Uterus (tissue), 4 donors: ENCODE measurements around the gene IFI35. TPM values are rescaled to one million over a fixed set of nuclear protein-coding genes. Genes with fewer than 3 reads are reported as not detected.
A peak's percentile ranks its signal among the peaks of the same experiment; 100 is the strongest.

ENCODE experiments used
- DNase-seq, 2 donors: peaks; one replicate each; pipeline ENCODE4 v3.0.0-alpha.2; 2019 to 2020
- H3K27ac ChIP-seq, 2 donors: fragments of 200-600 bp; sonication (generic); 1 replicate in 1 of 2; 2 replicates in 1 of 2; pipeline ENCODE4 v1.5.1; 2016 to 2018
- H3K27me3 ChIP-seq, 2 donors: fragments of 200-600 bp; sonication (generic); one replicate each; pipeline ENCODE4 v1.5.1; 2018 to 2019; ENCODE audit warnings: control low read depth in 1 of 2
- H3K36me3 ChIP-seq, 2 donors: fragments of 200-600 bp; sonication (generic); one replicate each; pipeline ENCODE4 v1.5.1; 2019; ENCODE audit warnings: control low read depth in 1 of 2
- H3K4me1 ChIP-seq, 2 donors: fragments of 200-600 bp; sonication (generic); one replicate each; pipeline ENCODE4 v1.5.1; 2018 to 2019; ENCODE audit warnings: control low read depth in 1 of 2
- H3K4me3 ChIP-seq, 2 donors: fragments of 200-600 bp; sonication (generic); 1 replicate in 1 of 2; 2 replicates in 1 of 2; pipeline ENCODE4 v1.5.1; 2018 to 2019; ENCODE audit warnings: mild to moderate bottlenecking in 1 of 2
- H3K9me3 ChIP-seq, 2 donors: fragments of 200-600 bp; sonication (generic); one replicate each; pipeline ENCODE4 v1.5.1; 2019; ENCODE audit warnings: control low read depth in 1 of 2
- CTCF ChIP-seq, 4 experiments: fragments of 200-600 bp in 2 of 4; fragments of 450-650 bp in 2 of 4; sonication (generic) in 2 of 4; IDR thresholded peaks; one replicate each; pipeline ENCODE4 v1.5.1; 2016 to 2019; ENCODE audit warnings: antibody characterized with exemption in 4 of 4, mild to moderate bottlenecking in 2 of 4, moderate library complexity in 1 of 4
- POLR2A ChIP-seq, 2 donors: fragments of 450-650 bp; IDR thresholded peaks; one replicate each; pipeline ENCODE4 v1.6.1; 2016; ENCODE audit warnings: antibody characterized with exemption in 2 of 2, mild to moderate bottlenecking in 1 of 2, moderate library complexity in 1 of 2
- intact Hi-C: fragments of 100-400 bp; cut with DNase I; formaldehyde crosslinking; loops from one replicate; pipeline ENCODE4 v1.15.1; 2023; ENCODE audit warnings: low total_unique reads
- total RNA-seq, 4 donors: library from RNA; depleted of rRNA in 3 of 4; stranded (reverse); fragments of >200 nt in 3 of 4; gene quantifications; one replicate each; pipeline versions ENCODE4 v1.1.0 to v1.2.4, GENCODE V29; 2014 to 2023
- donor health status: DM: yes; HTN: yes; CAD: no.

The IFI35 gene
- total RNA-seq, 4 donors from 2014 or later, result 5.9 to 31.4 (median 10.0) TPM

DNA sequence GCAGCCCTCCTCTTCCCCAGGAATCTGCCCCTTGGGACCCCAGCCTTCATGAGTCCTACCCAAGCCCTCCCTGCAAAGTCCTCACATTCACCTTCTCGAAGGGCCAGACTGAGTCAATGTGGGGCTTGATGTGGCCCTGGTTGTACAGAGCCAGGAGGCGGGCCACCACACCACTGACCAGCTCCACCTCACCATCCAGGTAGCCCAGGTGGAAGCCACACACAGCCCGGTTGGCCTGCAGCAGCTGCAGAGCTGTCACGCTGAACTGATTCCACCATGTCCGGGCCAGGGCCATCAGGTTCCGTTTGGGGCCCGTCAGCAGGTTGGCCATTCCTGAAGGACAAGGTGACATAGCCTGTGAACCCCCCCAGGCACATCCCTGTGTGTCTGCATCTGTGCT, 9.6 kb downstream of the IFI35 start:
- Histone ChIP-seq H3K4me3 (no peak overlapping the region), H3K27ac (peak overlapping the region; percentile 54 to 62), H3K27me3 (no peaks in the 10 kb centered on the region), H3K36me3 (no peaks in the 10 kb centered on the region), H3K9me3 (no peaks in the 10 kb centered on the region), H3K4me1 (peaks cover 0 to 11% of the 10 kb centered on the region in 2 donors)
- TF ChIP-seq POLR2A (IDR thresholded peaks at IDR 0.05), result no peak
- no peak for TF ChIP-seq CTCF (IDR thresholded peaks at IDR 0.05)
- DNase-seq, result no peak
- intact Hi-C loops, result no loop called here

GRCh38 chr17:43018008-43018853, 11.6 kb downstream of the IFI35 start:
- Histone ChIP-seq H3K4me1 (peaks cover 0 to 11% of the 10 kb centered on the region in 2 donors), H3K27ac (peak overlapping the region; percentile 30 to 89), H3K27me3 (no peaks in the 10 kb centered on the region), H3K9me3 (no peaks in the 10 kb centered on the region), H3K4me3 (no peak overlapping the region), H3K36me3 (no peaks in the 10 kb centered on the region)
- intact Hi-C loops, result no loop called here
- TF ChIP-seq CTCF (IDR thresholded peaks at IDR 0.05) (no peak), POLR2A (IDR thresholded peaks at IDR 0.05) (no peak)
- DNase-seq, result no peak

DNA sequence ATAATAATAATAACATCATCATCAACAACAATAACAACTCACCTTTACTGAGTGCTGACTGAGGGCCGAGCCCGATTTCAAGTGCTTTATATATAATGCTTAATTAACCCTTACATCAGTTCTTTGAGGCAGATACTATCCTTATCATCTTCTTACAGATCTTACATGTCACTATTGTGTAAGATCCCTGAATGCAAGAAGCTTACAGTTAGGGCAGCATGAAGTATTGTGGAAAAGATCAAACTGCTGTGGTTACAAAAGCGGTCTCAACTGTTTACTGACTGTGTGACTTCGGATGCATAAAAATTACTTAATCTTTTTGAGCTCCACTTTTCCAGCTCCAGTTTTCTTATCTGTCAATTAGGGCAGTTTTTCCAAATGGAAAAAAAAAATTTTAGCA, 12.3 kb downstream of the IFI35 start:
- DNase-seq, result no peak
- Histone ChIP-seq H3K4me3 (no peak overlapping the region), H3K27ac (peak overlapping the region; percentile 30 to 89), H3K27me3 (no peaks in the 10 kb centered on the region), H3K4me1 (peaks cover 0 to 11% of the 10 kb centered on the region in 2 donors), H3K9me3 (no peaks in the 10 kb centered on the region), H3K36me3 (no peaks in the 10 kb centered on the region)
- TF ChIP-seq POLR2A (IDR thresholded peaks at IDR 0.05) (no peak), CTCF (IDR thresholded peaks at IDR 0.05) (no peak)
- intact Hi-C loops, result no loop called here

DNA sequence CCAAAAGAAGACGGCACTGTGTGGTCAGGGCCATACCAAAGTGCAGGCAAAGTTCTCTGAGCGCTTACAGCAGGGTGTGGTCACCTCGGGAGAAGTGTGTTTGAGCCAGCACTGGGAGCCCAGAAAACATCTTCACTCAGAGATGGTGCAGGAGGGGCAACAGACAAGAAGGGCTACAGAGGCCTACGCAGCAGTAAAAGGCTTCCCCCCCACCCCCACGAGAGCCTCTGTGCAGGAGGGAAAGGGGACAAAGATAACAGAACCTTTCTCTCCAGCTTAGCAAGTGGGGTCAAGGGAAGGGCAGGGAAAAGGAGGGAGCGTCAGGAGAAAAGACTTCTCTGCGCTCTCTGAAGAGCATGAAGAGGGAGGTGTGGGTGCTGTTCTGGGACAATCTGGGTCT, 12.8 kb downstream of the IFI35 start:
- intact Hi-C loops, result no loop called here
- Histone ChIP-seq H3K9me3 (no peaks in the 10 kb centered on the region), H3K4me1 (peaks cover 0 to 11% of the 10 kb centered on the region in 2 donors), H3K27me3 (no peaks in the 10 kb centered on the region), H3K27ac (peak overlapping the region; percentile 89 to 91), H3K36me3 (no peaks in the 10 kb centered on the region), H3K4me3 (no peak overlapping the region)
- no peak for DNase-seq
- TF ChIP-seq CTCF (IDR thresholded peaks at IDR 0.05) (no peak), POLR2A (IDR thresholded peaks at IDR 0.05) (no peak)

- no peak for DNase-seq
- peaks cover 0 to 11% of the 10 kb centered on the region in 2 donors for H3K4me1 ChIP-seq
- no peaks in the 10 kb centered on the region for H3K27me3 ChIP-seq
- H3K4me3 ChIP-seq, result no peak overlapping the region
- no peaks in the 10 kb centered on the region for H3K36me3 ChIP-seq
- H3K9me3 ChIP-seq, result no peaks in the 10 kb centered on the region
- peak overlapping the region; percentile 89 to 91 for H3K27ac ChIP-seq
- TF ChIP-seq CTCF (IDR thresholded peaks at IDR 0.05), result no peak
- no peak for TF ChIP-seq POLR2A (IDR thresholded peaks at IDR 0.05)
- intact Hi-C loops, result no loop called here
Measured at GRCh38 chr17:43020030-43020621, 13.5 kb downstream of the IFI35 start.
